Naive thymus-derived CD4-positive, alpha-beta T cell (primary cell): ENCODE results near the gene GALNT10. TPM values are rescaled to one million over a fixed set of nuclear protein-coding genes. Genes with fewer than 3 reads are reported as not detected.

Experiments used
- ATAC-seq: fragments of 150-1000 bp; cut with Tn5 transposase; 2 replicates; pipeline ENCODE4 v1.10.0; 2021; ENCODE audit warnings: mild to moderate bottlenecking, moderate library complexity
- CTCF ChIA-PET: fragments of 350-600 bp; sonication (Branson Sonifier 250); formaldehyde crosslinking; loops from one replicate; lab custom pipeline; 2021; ENCODE audit warnings: antibody characterized with exemption; lab: Charles Lee
- POLR2A ChIA-PET: fragments of 350-600 bp; sonication (Branson Sonifier 250); formaldehyde crosslinking; loops from one replicate; lab custom pipeline; 2021; ENCODE audit warnings: antibody characterized with exemption, inconsistent platforms; lab: Charles Lee
- DNase-seq, 9 donors: peaks; one replicate each; pipeline versions ENCODE4 v3.0.0 to v3.0.0-alpha.2; 2020 to 2022; ENCODE audit warnings: mixed read lengths in 1 of 9
- H3K27ac ChIP-seq: one replicate; pipeline ENCODE4 v1.7.0; 2013; ENCODE audit warnings: mild to moderate bottlenecking, low read depth, low read length, moderate library complexity
- H3K27me3 ChIP-seq, 2 donors: one replicate each; pipeline ENCODE4 v1.7.0; 2013; ENCODE audit warnings: low read length in 2 of 2, mild to moderate bottlenecking in 2 of 2, moderate library complexity in 2 of 2; ENCODE audit not compliant: control insufficient read depth in 2 of 2, insufficient read depth in 2 of 2
- H3K36me3 ChIP-seq, 3 experiments: 1 replicate in 2 of 3; 2 replicates in 1 of 3; pipeline ENCODE4 v1.7.0; 2013; ENCODE audit warnings: low read length in 3 of 3, mild to moderate bottlenecking in 3 of 3, moderate library complexity in 1 of 3; ENCODE audit not compliant: insufficient read depth in 3 of 3, control insufficient read depth in 2 of 3
- H3K4me1 ChIP-seq, 2 donors: one replicate each; pipeline ENCODE4 v1.7.0; 2013; ENCODE audit warnings: low read length in 2 of 2, mild to moderate bottlenecking in 2 of 2, moderate library complexity in 1 of 2; ENCODE audit not compliant: control insufficient read depth in 2 of 2, insufficient read depth in 2 of 2
- H3K4me3 ChIP-seq: 2 replicates; pipeline ENCODE4 v1.7.0; 2013; ENCODE audit warnings: mild to moderate bottlenecking, low read length
- H3K9me3 ChIP-seq, 3 experiments: 1 replicate in 2 of 3; 2 replicates in 1 of 3; pipeline ENCODE4 v1.7.0; 2013; ENCODE audit warnings: low read length in 3 of 3; ENCODE audit not compliant: control insufficient read depth in 2 of 3
- H3K27ac Mint-ChIP-seq, 9 donors: one replicate each; pipeline ENCODE4 v1.8.0; 2020 to 2022; ENCODE audit warnings: mixed read lengths in 9 of 9, mild to moderate bottlenecking in 8 of 9, moderate library complexity in 5 of 9, inconsistent platforms in 2 of 9
- H3K27me3 Mint-ChIP-seq, 5 donors: one replicate each; pipeline ENCODE4 v1.8.0; 2021 to 2022; ENCODE audit warnings: mixed read lengths in 5 of 5, mild to moderate bottlenecking in 1 of 5
- H3K36me3 Mint-ChIP-seq, 5 donors: one replicate each; pipeline ENCODE4 v1.8.0; 2020 to 2022; ENCODE audit warnings: mixed read lengths in 5 of 5, mild to moderate bottlenecking in 3 of 5, inconsistent platforms in 1 of 5
- H3K4me1 Mint-ChIP-seq, 7 donors: one replicate each; pipeline ENCODE4 v1.8.0; 2020 to 2022; ENCODE audit warnings: mixed read lengths in 7 of 7, mild to moderate bottlenecking in 3 of 7, inconsistent platforms in 1 of 7
- H3K4me3 Mint-ChIP-seq, 10 donors: one replicate each; pipeline ENCODE4 v1.8.0; 2020 to 2022; ENCODE audit warnings: mild to moderate bottlenecking in 10 of 10, mixed read lengths in 10 of 10, moderate library complexity in 6 of 10, inconsistent platforms in 2 of 10
- H3K9me3 Mint-ChIP-seq, 11 donors: one replicate each; pipeline ENCODE4 v1.8.0; 2020 to 2022; ENCODE audit warnings: mixed read lengths in 11 of 11, mild to moderate bottlenecking in 4 of 11, inconsistent platforms in 1 of 11, moderate library complexity in 1 of 11
- intact Hi-C, 2 donors: fragments of 100-400 bp; cut with micrococcal nuclease; formaldehyde crosslinking; loops; one replicate each; pipeline ENCODE4 v1.15.1; 2023
- polyA plus RNA-seq, 2 donors: library from polyadenylated mRNA; unstranded; fragments of 300-500 nt; fragmentation: Illumina TruSeq; gene quantifications; one replicate each; pipeline ENCODE4 v1.2.3, GENCODE V29; 2021
- total RNA-seq, 6 experiments: library from RNA in 5 of 6; stranded (reverse) in 5 of 6; gene quantifications; 1 replicate in 5 of 6; 2 replicates in 1 of 6; pipeline ENCODE4 v1.2.3 and lab custom pipeline; 2021 to 2026

The GALNT10 gene
- total and polyA plus RNA-seq, 7 experiments from 2014 or later, result 6.2 to 56.4 (median 24.8) TPM

DNA sequence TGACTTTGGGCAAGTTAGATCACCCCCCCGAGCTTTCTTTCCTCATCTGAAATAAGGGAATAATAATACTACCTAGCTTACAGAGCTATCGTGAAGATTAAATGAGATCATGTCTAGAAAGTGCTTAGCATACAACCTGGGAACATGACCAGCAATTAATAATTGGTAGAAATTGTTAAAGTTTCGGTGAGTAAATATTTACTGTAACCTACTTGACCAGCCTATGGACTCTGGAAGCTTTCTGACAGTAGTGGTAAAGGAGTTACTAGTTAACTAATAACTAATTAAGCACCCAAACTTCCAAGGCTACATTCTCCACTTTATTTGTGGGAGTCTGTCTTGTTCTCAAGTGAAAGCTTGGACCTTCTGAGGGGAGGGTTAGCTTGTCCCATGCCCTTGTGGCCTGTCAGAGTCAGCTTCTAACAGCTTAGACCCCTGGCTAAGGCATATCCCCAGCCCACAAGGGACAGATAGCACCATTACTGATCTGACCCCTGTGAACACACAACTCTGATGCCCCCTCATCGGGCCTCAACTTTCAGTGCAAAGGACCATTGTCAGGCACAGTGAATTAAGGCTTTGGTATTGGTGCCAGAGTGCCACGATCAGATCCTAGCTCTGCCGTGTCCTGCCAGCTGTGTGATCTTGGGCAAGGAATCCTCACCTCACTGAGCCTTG, 196.6 kb downstream of the GALNT10 start:
- peaks cover 0 to 31% of the 10 kb centered on the region in 2 donors for H3K4me1 ChIP-seq
- Mint-ChIP-seq H3K36me3 (peaks cover 0 to 40% (median 32%) of the 10 kb centered on the region in 5 donors), H3K4me1 (peaks cover 0 to 14% (median 4%) of the 10 kb centered on the region in 7 donors), H3K27ac (no peak overlapping the region), H3K9me3 (peaks cover 0 to 8% (median 0%) of the 10 kb centered on the region in 11 donors), H3K4me3 (no peak overlapping the region), H3K27me3 (no peaks in the 10 kb centered on the region)
- intact Hi-C loops, result no loop called here
- ChIA-PET POLR2A (no interaction called here), CTCF (no interaction called here)
- peaks cover 0 to 19% (median 0%) of the 10 kb centered on the region in 3 experiments for H3K36me3 ChIP-seq
- H3K27ac ChIP-seq, result no peak overlapping the region
- no peaks in the 10 kb centered on the region for H3K27me3 ChIP-seq
- no peak overlapping the region for H3K4me3 ChIP-seq
- DNase-seq (no peak), ATAC-seq (no peak)
- H3K9me3 ChIP-seq, result no peaks in the 10 kb centered on the region

DNA sequence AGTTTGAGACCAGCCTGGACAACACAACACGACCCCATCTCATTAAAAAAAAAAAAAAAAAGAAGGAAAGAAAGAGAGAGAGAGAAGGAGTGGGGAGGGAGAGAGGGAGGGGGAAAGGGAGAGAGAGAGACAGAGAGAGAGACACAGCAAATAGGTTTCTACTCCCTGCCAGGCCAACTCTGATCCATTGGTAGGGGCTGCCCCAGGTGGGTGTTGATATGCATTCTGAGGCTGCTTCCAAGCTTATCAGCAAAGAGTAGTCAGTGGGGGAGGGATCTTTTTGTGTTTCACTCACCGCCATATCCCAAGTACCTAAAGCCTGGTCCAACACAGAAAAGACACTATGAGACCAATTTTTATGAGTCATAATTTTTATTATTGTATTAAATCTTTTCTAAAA, 198.3 kb downstream of the GALNT10 start:
- peaks cover 0 to 22% of the 10 kb centered on the region in 2 donors for H3K4me1 ChIP-seq
- DNase-seq, result no peak
- ChIA-PET CTCF (no interaction called here), POLR2A (no interaction called here)
- Mint-ChIP-seq H3K4me1 (peaks cover 0 to 12% (median 4%) of the 10 kb centered on the region in 7 donors), H3K36me3 (peaks cover 0 to 43% (median 27%) of the 10 kb centered on the region in 5 donors), H3K27ac (no peak overlapping the region), H3K27me3 (no peaks in the 10 kb centered on the region), H3K4me3 (no peak overlapping the region), H3K9me3 (peaks cover 0 to 2% (median 0%) of the 10 kb centered on the region in 11 donors)
- H3K4me3 ChIP-seq, result no peak overlapping the region
- peaks cover 0 to 13% (median 0%) of the 10 kb centered on the region in 3 experiments for H3K36me3 ChIP-seq
- intact Hi-C loops, result no loop called here
- no peak for ATAC-seq
- no peak overlapping the region for H3K27ac ChIP-seq
- H3K27me3 ChIP-seq, result no peaks in the 10 kb centered on the region
- no peaks in the 10 kb centered on the region for H3K9me3 ChIP-seq

DNA sequence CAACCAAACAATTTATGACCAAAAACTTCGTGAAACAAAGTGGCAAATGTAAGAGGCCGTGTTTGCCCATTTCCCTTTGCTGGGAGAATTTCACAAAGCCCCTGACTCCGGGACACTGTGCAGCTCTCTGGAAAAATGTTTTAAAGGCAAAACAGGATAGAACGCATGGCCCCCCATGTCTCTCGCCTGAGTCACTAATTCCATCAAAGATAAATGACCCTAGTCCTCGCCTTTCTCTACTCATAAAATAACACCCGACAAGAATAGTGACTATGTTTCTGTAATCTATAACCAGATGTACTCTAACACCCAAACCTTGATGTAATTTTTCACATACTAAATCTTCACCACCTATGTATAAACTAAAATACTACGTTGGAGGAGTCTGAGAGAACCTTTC, 199.6 kb downstream of the GALNT10 start:
- Histone ChIP-seq H3K4me3 (no peak overlapping the region), H3K9me3 (no peaks in the 10 kb centered on the region), H3K4me1 (peaks cover 0 to 10% of the 10 kb centered on the region in 2 donors), H3K27ac (no peak overlapping the region), H3K36me3 (peaks cover 0 to 13% (median 0%) of the 10 kb centered on the region in 3 experiments), H3K27me3 (no peaks in the 10 kb centered on the region)
- H3K4me1 Mint-ChIP-seq, result peaks cover 0 to 11% (median 4%) of the 10 kb centered on the region in 7 donors
- intact Hi-C loops, result no loop called here
- ChIA-PET POLR2A (no interaction called here), CTCF (no interaction called here)
- H3K27ac Mint-ChIP-seq, result no peak overlapping the region
- peaks cover 0 to 43% (median 22%) of the 10 kb centered on the region in 5 donors for H3K36me3 Mint-ChIP-seq
- no peaks in the 10 kb centered on the region for H3K9me3 Mint-ChIP-seq
- ATAC-seq, result no peak
- H3K4me3 Mint-ChIP-seq, result no peak overlapping the region
- DNase-seq, result no peak
- no peaks in the 10 kb centered on the region for H3K27me3 Mint-ChIP-seq

DNA sequence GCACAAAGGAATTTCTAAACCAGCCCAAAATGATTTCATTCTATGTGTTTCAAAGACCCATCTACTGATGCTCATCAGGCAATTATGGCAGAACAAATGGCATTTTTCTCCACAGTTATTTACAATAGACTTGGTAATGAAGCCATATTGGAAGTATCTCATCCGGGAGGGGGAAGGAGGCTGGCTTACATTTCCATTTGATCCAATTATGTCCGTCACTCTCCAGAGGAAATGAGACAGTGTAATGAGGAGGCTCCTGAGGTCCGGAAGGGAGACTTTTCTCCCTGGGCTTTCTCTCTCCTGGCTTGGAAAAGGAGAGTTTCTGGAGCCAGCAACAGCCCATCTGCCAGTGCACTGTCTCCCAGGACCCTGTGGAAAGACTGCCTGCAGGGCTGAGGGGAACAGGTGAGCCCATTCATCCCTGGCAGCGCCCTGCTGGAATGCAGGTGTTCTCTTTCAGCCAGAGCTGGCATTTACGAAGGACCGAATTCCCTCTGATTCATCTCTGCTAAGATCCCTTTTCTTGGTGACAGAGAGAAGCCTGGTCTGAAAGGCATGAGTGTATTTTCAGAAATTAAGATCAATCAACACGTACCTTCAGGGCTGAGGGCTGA, 200.3 kb downstream of the GALNT10 start:
- H3K27ac Mint-ChIP-seq, result peak overlapping the region in 1 of 9 donors; percentile 77
- Histone ChIP-seq H3K27ac (no peak overlapping the region), H3K9me3 (no peaks in the 10 kb centered on the region), H3K4me3 (no peak overlapping the region), H3K36me3 (peaks cover 0 to 12% (median 0%) of the 10 kb centered on the region in 3 experiments), H3K27me3 (no peaks in the 10 kb centered on the region), H3K4me1 (peaks cover 0 to 2% of the 10 kb centered on the region in 2 donors)
- ChIA-PET CTCF (no interaction called here), POLR2A (no interaction called here)
- no peak for ATAC-seq
- H3K4me1 Mint-ChIP-seq, result peaks cover 0 to 7% (median 0%) of the 10 kb centered on the region in 7 donors
- H3K4me3 Mint-ChIP-seq, result no peak overlapping the region
- peaks cover 0 to 37% (median 20%) of the 10 kb centered on the region in 5 donors for H3K36me3 Mint-ChIP-seq
- no peak for DNase-seq
- intact Hi-C loops, result no loop called here
- peaks cover 0 to 2% (median 0%) of the 10 kb centered on the region in 11 donors for H3K9me3 Mint-ChIP-seq
- H3K27me3 Mint-ChIP-seq, result no peaks in the 10 kb centered on the region

DNA sequence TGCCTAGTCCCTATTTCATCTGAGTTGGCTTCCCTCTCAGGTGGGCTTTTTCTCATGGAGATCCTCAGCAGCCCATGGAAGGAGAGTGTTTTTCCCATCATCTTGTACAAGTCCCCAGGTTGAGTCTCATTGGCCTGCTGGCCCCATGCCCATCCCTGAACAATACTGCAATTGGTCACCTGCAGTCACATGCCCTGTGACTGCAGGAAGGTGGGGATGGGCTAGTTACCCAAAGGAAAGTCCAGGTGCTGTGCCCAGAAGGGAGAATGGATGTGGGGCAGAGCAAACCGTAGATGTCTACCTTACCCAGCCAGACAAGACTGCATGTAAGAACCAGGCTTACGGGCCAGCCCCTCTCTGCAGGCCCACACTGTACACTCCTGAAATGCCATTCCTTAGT, 201.3 kb downstream of the GALNT10 start:
- H3K4me3 Mint-ChIP-seq, result no peak overlapping the region
- H3K4me3 ChIP-seq, result no peak overlapping the region
- H3K36me3 Mint-ChIP-seq, result peaks cover 0 to 37% (median 23%) of the 10 kb centered on the region in 5 donors
- no peaks in the 10 kb centered on the region for H3K27me3 Mint-ChIP-seq
- intact Hi-C loops, result no loop called here
- no peaks in the 10 kb centered on the region for H3K9me3 ChIP-seq
- no peak for DNase-seq
- no peak overlapping the region for H3K27ac ChIP-seq
- ATAC-seq, result no peak
- no peaks in the 10 kb centered on the region for H3K4me1 ChIP-seq
- H3K4me1 Mint-ChIP-seq, result peaks cover 0 to 7% (median 0%) of the 10 kb centered on the region in 7 donors
- POLR2A ChIA-PET, result no interaction called here
- no peaks in the 10 kb centered on the region for H3K27me3 ChIP-seq
- CTCF ChIA-PET, result no interaction called here
- peaks cover 0 to 4% (median 0%) of the 10 kb centered on the region in 11 donors for H3K9me3 Mint-ChIP-seq
- H3K36me3 ChIP-seq, result peaks cover 0 to 4% (median 0%) of the 10 kb centered on the region in 3 experiments
- peak overlapping the region in 1 of 9 donors; percentile 77 for H3K27ac Mint-ChIP-seq

DNA sequence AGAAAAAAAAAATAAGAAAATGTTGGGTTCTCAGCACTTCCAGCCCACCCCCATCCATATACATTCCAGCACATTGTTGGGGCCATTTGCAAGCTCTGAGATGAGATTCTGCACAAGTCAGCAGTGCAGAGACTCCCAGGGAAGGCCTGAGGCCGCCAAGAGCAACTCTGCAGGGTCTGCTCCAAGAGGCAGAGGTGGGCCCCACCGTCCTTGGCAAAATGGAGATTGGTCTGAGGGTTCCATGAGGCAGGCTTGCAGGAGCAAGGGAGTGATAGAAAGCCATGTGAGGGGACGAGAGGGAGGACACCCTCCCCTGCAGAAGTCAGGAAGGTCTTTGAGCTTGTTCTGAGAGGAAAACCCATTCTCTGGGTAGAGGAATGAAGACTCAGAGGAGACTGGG, 203.3 kb downstream of the GALNT10 start:
- intact Hi-C loops, result no loop called here
- Mint-ChIP-seq H3K4me3 (no peak overlapping the region), H3K27me3 (no peaks in the 10 kb centered on the region), H3K9me3 (peaks cover 0 to 4% (median 0%) of the 10 kb centered on the region in 11 donors), H3K4me1 (peaks cover 0 to 7% (median 0%) of the 10 kb centered on the region in 7 donors), H3K27ac (peak overlapping the region in 2 of 9 donors; percentile 40 to 84), H3K36me3 (peaks cover 0 to 37% (median 20%) of the 10 kb centered on the region in 5 donors)
- CTCF ChIA-PET, result interaction anchor here (0.6 kb wide), 1 partner anchor 420 kb away, joined by 3 read pairs; no protein-coding TSS in a partner anchor
- DNase-seq (no peak), ATAC-seq (no peak)
- Histone ChIP-seq H3K4me3 (no peak overlapping the region), H3K27me3 (no peaks in the 10 kb centered on the region), H3K36me3 (no peaks in the 10 kb centered on the region), H3K4me1 (no peaks in the 10 kb centered on the region), H3K27ac (no peak overlapping the region), H3K9me3 (no peaks in the 10 kb centered on the region)
- POLR2A ChIA-PET, result no interaction called here
